H1 (cell line): ENCODE measurements around the gene DNAL4. TPM values are rescaled to one million over a fixed set of nuclear protein-coding genes. Genes with fewer than 3 reads are reported as not detected.

Source experiments
- RAD21 ChIP-seq, 2 experiments: IDR thresholded peaks in 1 of 2; conservative IDR thresholded peaks in 1 of 2; 2 replicates each; pipeline ENCODE4 v1.6.1; 2011; ENCODE audit warnings: low read depth in 2 of 2, low read length in 2 of 2, improper control_type of control experiment in 1 of 2, inconsistent platforms in 1 of 2, mild to moderate bottlenecking in 1 of 2, moderate library complexity in 1 of 2
- polyA plus RNA-seq, 7 experiments: library from polyadenylated mRNA; depleted of rRNA in 3 of 7; stranded (reverse) in 5 of 7; unstranded in 2 of 7; fragments of >200 nt in 5 of 7; fragments of 200-250 nt in 2 of 7; gene quantifications; 1 replicate in 5 of 7; 2 replicates in 1 of 7; 4 replicates in 1 of 7; pipeline versions ENCODE4 v1.2.1 to v1.2.3, GENCODE V29; 2011 to 2013; ENCODE audit warnings: missing spikeins in 2 of 7, mixed read lengths in 2 of 7
- total RNA-seq: library from RNA; stranded (reverse); fragmentation: NEBNext Ultra II Directional; extraction: Animal tissue kit (Norgen Biotek cat#: 25700); gene quantifications from 2 replicates; pipeline ENCODE4 v1.2.1, GENCODE V29; 2021

DNAL4 gene
- total and polyA plus RNA-seq, 2 of the 8 experiments (the other 6 are each of a cell fraction or from before 2014, with no cell fraction given): 8.8 to 14.0 TPM

- no peak for TF ChIP-seq RAD21 (IDR thresholded peaks at IDR 0.05 in 1 of 2, conservative IDR thresholded peaks at IDR 0.05 in 1 of 2; ENCODE audit: low read depth in 2 of 2, low read length in 2 of 2)
These were observed 43.8 kb downstream of the DNAL4 start (continued) for GRCh38 chr22:38750104-38750503.
